Testis (tissue), 3 donors: ENCODE measurements around the gene NAB1. TPM values are rescaled to one million over a fixed set of nuclear protein-coding genes. Genes with fewer than 3 reads are reported as not detected.

Experiments used
- DNase-seq: peaks from one replicate; pipeline ENCODE4 v3.0.0-alpha.2; 2019
- H3K27ac ChIP-seq, 2 donors: fragments of 200-600 bp; sonication (generic); one replicate each; pipeline ENCODE4 v1.5.1; 2019
- H3K27me3 ChIP-seq: fragments of 200-600 bp; sonication (generic); one replicate; pipeline ENCODE4 v1.5.1; 2019
- H3K36me3 ChIP-seq: fragments of 200-600 bp; sonication (generic); one replicate; pipeline ENCODE4 v1.5.1; 2017; ENCODE audit warnings: low read depth; ENCODE audit errors: missing control alignments
- H3K4me1 ChIP-seq: fragments of 200-600 bp; sonication (generic); one replicate; pipeline ENCODE4 v1.5.1; 2019
- H3K4me3 ChIP-seq, 2 donors: fragments of 200-600 bp; sonication (generic); one replicate each; pipeline ENCODE4 v1.5.1; 2017 to 2019
- H3K9me3 ChIP-seq: fragments of 200-600 bp; sonication (generic); one replicate; pipeline ENCODE4 v1.5.1; 2017
- CTCF ChIP-seq, 3 experiments: fragments of 450-650 bp in 2 of 3; fragments of 200-600 bp in 1 of 3; sonication (generic) in 1 of 3; IDR thresholded peaks; one replicate each; pipeline ENCODE4 v1.5.1; 2016 to 2019; ENCODE audit warnings: antibody characterized with exemption in 3 of 3, mild to moderate bottlenecking in 2 of 3, moderate library complexity in 1 of 3
- POLR2A ChIP-seq: fragments of 450-650 bp; IDR thresholded peaks from one replicate; pipeline ENCODE4 v1.6.1; 2017; ENCODE audit warnings: antibody characterized with exemption, mild to moderate bottlenecking, moderate library complexity
- WGBS, 2 donors: methylation state at CpG; one replicate each; pipeline ENCODE4 v1.1.5; 2018; 5-methylcytosine and 5-hydroxymethylcytosine counted together
- intact Hi-C: fragments of 100-400 bp; cut with DNase I; formaldehyde crosslinking; loops from one replicate; pipeline ENCODE4 v1.15.1; 2023; ENCODE audit warnings: low total_unique reads
- polyA plus RNA-seq: library from polyadenylated mRNA; stranded (reverse); fragments of 350-450 nt; fragmentation: Illumina TruSeq; extraction: RNeasy Lipid Tissue Mini Kit (QIAGEN cat#74804); gene quantifications from one replicate; pipeline ENCODE4 v1.2.3, GENCODE V29; 2014; ENCODE audit warnings: low read depth, low replicate concordance; ENCODE audit not compliant: insufficient read depth
- total RNA-seq, 2 donors: library from RNA; depleted of rRNA; stranded (reverse); fragments of >200 nt; gene quantifications; one replicate each; pipeline ENCODE4 v1.2.3, GENCODE V29; 2016

The NAB1 gene
- total and polyA plus RNA-seq, 3 donors from 2014 or later = 33.8 to 81.0 (median 61.4) TPM

GRCh38 chr2:190663839-190664238 is 15.0 kb downstream of the NAB1 start:
- no peak overlapping the region for H3K27ac ChIP-seq
- peaks cover 5% of the 10 kb centered on the region for H3K4me1 ChIP-seq
- H3K4me3 ChIP-seq = no peak overlapping the region
- TF ChIP-seq POLR2A = no peak
- TF ChIP-seq CTCF (IDR thresholded peaks at IDR 0.05) = no peak
- no peaks in the 10 kb centered on the region for H3K27me3 ChIP-seq
- no peak for DNase-seq
- no peaks in the 10 kb centered on the region for H3K36me3 ChIP-seq
- no peaks in the 10 kb centered on the region for H3K9me3 ChIP-seq
- intact Hi-C loops = no loop called here
- WGBS, 2 donors = 88 to 95% methylated on average over 3 of the region's 3 CpGs

GRCh38 chr2:190664240-190664639 is 15.4 kb downstream of the NAB1 start:
- Histone ChIP-seq H3K36me3 (no peaks in the 10 kb centered on the region), H3K4me1 (peaks cover 5% of the 10 kb centered on the region), H3K4me3 (no peak overlapping the region), H3K27me3 (no peaks in the 10 kb centered on the region), H3K27ac (no peak overlapping the region), H3K9me3 (no peaks in the 10 kb centered on the region)
- 82 to 86% methylated on average over 2 of the region's 2 CpGs for WGBS, 2 donors
- intact Hi-C loops = no loop called here
- TF ChIP-seq POLR2A (no peak), CTCF (IDR thresholded peaks at IDR 0.05) (no peak)
- no peak for DNase-seq

DNA sequence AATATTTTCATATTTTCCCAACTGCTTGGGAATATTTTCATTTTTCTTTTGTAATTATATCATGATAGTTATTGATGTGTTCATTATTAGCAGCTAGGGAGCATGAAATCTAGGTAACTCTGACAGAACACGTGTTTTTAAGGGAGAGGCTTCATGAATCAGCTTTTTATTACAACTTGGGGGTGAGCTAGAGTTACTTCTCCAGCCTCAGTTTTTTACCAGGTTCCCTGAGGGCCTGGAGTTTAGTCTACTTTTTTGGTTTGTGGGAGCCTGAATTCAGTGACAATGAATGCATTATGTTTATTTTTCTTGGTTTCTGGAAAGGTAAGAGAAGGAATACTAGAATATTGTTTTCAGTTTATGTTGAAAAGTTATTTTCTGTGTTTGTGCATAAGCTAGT is 18.0 kb downstream of the NAB1 start:
- WGBS, 2 donors = 64 to 76% methylated on average over 1 of the region's 1 CpG
- H3K4me1 ChIP-seq = peaks cover 5% of the 10 kb centered on the region
- intact Hi-C loops = no loop called here
- no peak for DNase-seq
- H3K36me3 ChIP-seq = no peaks in the 10 kb centered on the region
- H3K27ac ChIP-seq = no peak overlapping the region
- H3K4me3 ChIP-seq = no peak overlapping the region
- no peaks in the 10 kb centered on the region for H3K27me3 ChIP-seq
- no peaks in the 10 kb centered on the region for H3K9me3 ChIP-seq
- TF ChIP-seq CTCF (IDR thresholded peaks at IDR 0.05) (no peak), POLR2A (no peak)

DNA sequence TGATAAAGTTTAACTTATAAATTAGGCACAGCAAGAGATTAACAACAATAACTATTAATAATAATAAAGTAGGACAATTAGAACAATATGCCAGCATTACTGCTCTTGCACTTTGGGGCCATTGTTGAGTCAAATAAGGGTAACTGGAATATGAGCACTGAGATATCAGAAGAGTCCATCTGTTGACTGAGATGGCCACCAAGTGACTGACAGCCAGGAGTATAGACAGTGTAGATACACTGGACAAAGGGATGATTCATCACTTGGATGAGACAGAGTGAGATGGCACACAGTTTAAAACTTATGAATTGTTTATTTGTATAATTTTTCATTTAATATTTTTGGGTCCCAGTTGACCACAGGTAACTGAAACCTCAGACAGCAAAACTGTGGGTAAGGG is 20.0 kb downstream of the NAB1 start:
- no peaks in the 10 kb centered on the region for H3K36me3 ChIP-seq
- intact Hi-C loops = no loop called here
- no peaks in the 10 kb centered on the region for H3K4me1 ChIP-seq
- no peak overlapping the region for H3K4me3 ChIP-seq
- no peak for DNase-seq
- no peak for TF ChIP-seq CTCF (IDR thresholded peaks at IDR 0.05)
- no peak for TF ChIP-seq POLR2A
- H3K27ac ChIP-seq = no peak overlapping the region
- no peaks in the 10 kb centered on the region for H3K9me3 ChIP-seq
- H3K27me3 ChIP-seq = no peaks in the 10 kb centered on the region

DNA sequence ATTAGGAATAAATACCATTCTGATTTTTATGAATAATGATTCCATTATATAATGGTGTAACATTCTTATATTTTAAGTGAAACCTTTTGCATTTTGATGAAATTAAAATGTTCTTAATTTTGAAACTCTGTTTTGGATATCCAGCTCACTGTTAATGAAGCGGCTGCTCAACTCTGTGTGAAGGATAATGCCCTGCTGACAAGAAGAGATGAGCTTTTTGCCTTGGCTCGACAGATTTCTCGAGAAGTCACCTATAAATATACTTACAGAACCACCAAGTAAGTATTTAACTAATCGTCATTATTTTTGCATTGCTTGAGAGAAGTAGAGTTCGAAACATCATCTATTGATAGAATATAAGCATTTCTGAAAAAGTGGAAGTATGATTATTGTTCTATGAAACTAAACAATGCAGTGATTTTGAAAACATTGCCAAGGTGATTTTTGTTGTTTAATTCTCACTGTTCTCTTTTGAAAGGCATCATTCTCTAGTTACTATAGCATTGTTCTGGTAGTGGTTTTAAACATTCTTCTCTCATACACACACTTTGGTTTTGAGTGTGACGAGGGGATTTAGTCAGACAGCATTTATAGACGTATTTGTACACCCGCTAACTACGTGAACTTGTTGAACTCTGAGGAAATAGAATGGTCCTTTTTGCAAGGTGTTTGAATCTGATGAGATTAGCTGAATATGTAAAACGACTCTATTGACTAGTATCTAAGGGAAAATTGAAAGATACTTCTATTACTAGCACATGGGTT is 21.5 kb downstream of the NAB1 start:
- Histone ChIP-seq H3K4me1 (no peaks in the 10 kb centered on the region), H3K36me3 (no peaks in the 10 kb centered on the region), H3K9me3 (no peaks in the 10 kb centered on the region), H3K27me3 (no peaks in the 10 kb centered on the region), H3K4me3 (no peak overlapping the region), H3K27ac (no peak overlapping the region)
- intact Hi-C loops = no loop called here
- DNase-seq = no peak
- 92 to 94% methylated on average over 10 of the region's 10 CpGs for WGBS, 2 donors
- TF ChIP-seq CTCF (IDR thresholded peaks at IDR 0.05) (no peak), POLR2A (no peak)
